Type B pancreatic cell (in vitro differentiated cells): ENCODE results near the gene ZNF438. TPM values are rescaled to one million over a fixed set of nuclear protein-coding genes. Genes with fewer than 3 reads are reported as not detected.
"Not testable (repeated sequence)": the region's sequence is repeated elsewhere in the genome, so short reads cannot be mapped to it uniquely, and the experiment has no call there.

Experiments used
- DNase-seq: peaks from one replicate; pipeline ENCODE4 v3.0.0; 2021; ENCODE audit warnings: mixed read lengths; ENCODE audit not compliant: unreplicated experiment; ENCODE audit errors: extremely low spot score
- H3K27ac Mint-ChIP-seq: 2 replicates; pipeline ENCODE4 v1.8.0; 2021; ENCODE audit warnings: mild to moderate bottlenecking, mixed read lengths
- H3K27me3 Mint-ChIP-seq: 2 replicates; pipeline ENCODE4 v1.8.0; 2021; ENCODE audit warnings: mixed read lengths
- H3K36me3 Mint-ChIP-seq: 2 replicates; pipeline ENCODE4 v1.8.0; 2021; ENCODE audit warnings: mixed read lengths
- H3K4me1 Mint-ChIP-seq: one replicate; pipeline ENCODE4 v1.8.0; 2021; ENCODE audit warnings: mixed read lengths; ENCODE audit not compliant: unreplicated experiment
- H3K4me3 Mint-ChIP-seq: 2 replicates; pipeline ENCODE4 v1.8.0; 2021; ENCODE audit warnings: mild to moderate bottlenecking, mixed read lengths
- H3K9me3 Mint-ChIP-seq: 2 replicates; pipeline ENCODE4 v1.8.0; 2021; ENCODE audit warnings: mixed read lengths
- total RNA-seq: library from RNA; stranded (reverse); gene quantifications from 2 replicates; pipeline ENCODE4 v1.2.1, GENCODE V29; 2021; ENCODE audit warnings: low replicate concordance
- TF ChIP-seq, protein P1 (sequence below): fragments of 200-600 bp; sonication (generic); conservative IDR thresholded peaks from 2 replicates; pipeline ENCODE4 v1.5.0; 2021; ENCODE audit warnings: antibody characterized with exemption, mild to moderate bottlenecking

The ZNF438 gene
- total RNA-seq, 1 donor from 2014 or later: 3.7 TPM

DNA sequence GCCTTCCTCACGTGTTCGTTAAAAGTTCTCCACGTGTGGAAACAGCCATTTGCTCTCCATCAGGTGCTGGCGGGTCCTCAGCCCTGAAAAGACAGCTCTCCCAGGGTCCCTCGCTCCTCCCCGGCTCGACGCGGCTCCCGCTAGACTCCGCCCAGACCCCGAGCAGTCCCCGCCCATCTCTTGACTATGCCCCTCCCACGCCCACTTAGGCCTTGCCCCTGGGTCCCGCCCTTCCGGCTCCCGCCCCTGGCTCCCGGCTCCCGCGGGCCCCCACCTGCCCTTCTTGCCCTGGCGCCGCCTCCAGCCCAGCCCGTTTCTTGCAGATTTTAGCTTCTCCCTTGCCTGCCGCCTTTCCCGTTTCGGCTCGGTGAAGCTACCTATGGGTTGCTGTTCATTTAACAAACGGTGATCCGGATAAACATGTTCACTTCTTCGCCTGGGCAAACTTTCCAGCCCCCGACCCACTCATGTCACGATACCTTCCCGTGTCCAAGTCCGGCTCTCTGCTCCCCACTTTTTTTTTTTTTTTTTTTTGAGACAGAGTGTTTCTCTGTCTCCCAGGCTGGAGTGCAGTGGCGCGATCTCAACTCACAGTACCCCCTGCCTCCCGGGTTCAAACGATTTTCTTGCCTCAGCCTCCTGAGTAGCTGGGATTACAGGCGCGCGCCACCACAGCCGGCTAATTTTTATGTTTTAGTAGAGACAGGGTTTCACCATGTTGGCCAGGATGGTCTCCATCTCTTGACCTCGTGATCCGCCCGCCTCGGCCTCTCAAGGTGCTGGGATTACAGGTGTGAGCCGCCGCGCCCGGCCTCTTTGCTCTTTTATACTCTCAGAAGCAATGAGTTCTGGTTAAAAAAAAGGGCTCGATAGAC, 830 bp upstream of the ZNF438 start:
- TF ChIP-seq, protein P1, sequence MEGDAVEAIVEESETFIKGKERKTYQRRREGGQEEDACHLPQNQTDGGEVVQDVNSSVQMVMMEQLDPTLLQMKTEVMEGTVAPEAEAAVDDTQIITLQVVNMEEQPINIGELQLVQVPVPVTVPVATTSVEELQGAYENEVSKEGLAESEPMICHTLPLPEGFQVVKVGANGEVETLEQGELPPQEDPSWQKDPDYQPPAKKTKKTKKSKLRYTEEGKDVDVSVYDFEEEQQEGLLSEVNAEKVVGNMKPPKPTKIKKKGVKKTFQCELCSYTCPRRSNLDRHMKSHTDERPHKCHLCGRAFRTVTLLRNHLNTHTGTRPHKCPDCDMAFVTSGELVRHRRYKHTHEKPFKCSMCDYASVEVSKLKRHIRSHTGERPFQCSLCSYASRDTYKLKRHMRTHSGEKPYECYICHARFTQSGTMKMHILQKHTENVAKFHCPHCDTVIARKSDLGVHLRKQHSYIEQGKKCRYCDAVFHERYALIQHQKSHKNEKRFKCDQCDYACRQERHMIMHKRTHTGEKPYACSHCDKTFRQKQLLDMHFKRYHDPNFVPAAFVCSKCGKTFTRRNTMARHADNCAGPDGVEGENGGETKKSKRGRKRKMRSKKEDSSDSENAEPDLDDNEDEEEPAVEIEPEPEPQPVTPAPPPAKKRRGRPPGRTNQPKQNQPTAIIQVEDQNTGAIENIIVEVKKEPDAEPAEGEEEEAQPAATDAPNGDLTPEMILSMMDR: no peak
- DNase-seq: peak; percentile 95
- Mint-ChIP-seq H3K36me3 (no peaks in the 10 kb centered on the region), H3K9me3 (no peaks in the 10 kb centered on the region), H3K27me3 (no peaks in the 10 kb centered on the region), H3K4me3 (peak overlapping the region; percentile 93), H3K4me1 (peaks cover 39% of the 10 kb centered on the region), H3K27ac (peak overlapping the region; percentile 97)

DNA sequence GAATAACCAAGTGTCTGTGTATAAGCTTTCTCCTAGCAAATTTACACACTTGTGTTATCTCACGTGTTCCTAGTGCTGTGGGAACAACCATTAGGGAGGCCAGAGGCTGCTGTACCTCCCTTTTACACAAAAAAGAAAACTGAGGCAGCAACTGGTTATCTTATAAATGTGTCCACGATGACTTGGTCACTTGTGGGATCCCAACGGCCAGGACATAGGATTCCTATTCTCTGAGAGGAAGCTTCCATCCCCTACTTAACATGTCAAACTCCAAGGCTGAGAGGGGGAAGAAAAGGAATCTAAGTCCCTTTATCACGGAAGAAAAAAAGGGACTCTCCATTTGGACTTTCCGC, 484 bp downstream of the ZNF438 start:
- Mint-ChIP-seq H3K9me3 (no peaks in the 10 kb centered on the region), H3K36me3 (no peaks in the 10 kb centered on the region), H3K4me1 (peaks cover 34% of the 10 kb centered on the region), H3K27ac (peak overlapping the region; percentile 97), H3K27me3 (no peaks in the 10 kb centered on the region), H3K4me3 (peak overlapping the region; percentile 93)
- TF ChIP-seq, protein P1: no peak
- no peak for DNase-seq

DNA sequence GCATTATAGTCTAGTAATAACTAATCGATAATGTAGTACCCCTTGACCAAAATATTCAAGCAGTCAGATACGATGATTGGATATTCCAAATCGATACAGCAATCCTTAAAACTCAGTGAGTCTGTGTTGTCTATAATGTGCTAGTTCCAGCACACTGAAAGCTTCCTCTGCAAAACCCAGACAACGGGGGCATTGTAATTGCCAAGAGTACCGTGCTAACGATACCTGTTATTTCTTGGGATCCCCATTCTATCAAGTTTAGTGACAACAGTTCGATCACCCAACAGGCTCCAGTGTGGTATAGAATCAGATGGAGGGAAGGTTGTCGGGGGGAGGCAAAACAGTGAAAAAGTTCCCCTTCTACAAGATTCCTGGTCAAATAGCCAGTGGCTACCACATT, 865 bp downstream of the ZNF438 start:
- no peaks in the 10 kb centered on the region for H3K36me3 Mint-ChIP-seq
- H3K9me3 Mint-ChIP-seq: no peaks in the 10 kb centered on the region
- peak overlapping the region; percentile 97 for H3K27ac Mint-ChIP-seq
- H3K4me1 Mint-ChIP-seq: peaks cover 34% of the 10 kb centered on the region
- no peaks in the 10 kb centered on the region for H3K27me3 Mint-ChIP-seq
- peak overlapping the region; percentile 93 for H3K4me3 Mint-ChIP-seq
- TF ChIP-seq, protein P1: no peak
- no peak for DNase-seq

DNA sequence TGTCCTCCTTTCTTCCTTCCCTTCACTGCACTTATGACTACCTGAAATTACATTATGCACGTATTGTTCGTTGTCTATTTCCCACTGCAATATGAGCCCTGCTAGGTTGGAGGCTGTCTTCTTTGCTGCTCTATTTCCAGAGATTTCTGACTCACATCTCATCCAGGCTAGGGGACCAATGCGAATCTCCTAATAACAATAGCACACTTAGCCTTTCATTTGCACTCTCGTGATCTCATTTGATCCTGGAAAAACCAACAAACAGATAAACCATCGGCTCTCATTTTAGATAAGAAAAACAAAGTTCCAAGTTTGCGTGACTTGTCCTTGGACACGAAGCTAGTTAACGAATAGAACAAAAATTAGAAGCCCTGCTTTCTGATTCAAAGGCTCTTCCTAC, 1.4 kb downstream of the ZNF438 start:
- Mint-ChIP-seq H3K36me3 (no peaks in the 10 kb centered on the region), H3K4me3 (peak overlapping the region; percentile 93), H3K27me3 (no peaks in the 10 kb centered on the region), H3K4me1 (peaks cover 34% of the 10 kb centered on the region), H3K9me3 (no peaks in the 10 kb centered on the region), H3K27ac (peak overlapping the region; percentile 97)
- no peak for DNase-seq
- TF ChIP-seq, protein P1: no peak

DNA sequence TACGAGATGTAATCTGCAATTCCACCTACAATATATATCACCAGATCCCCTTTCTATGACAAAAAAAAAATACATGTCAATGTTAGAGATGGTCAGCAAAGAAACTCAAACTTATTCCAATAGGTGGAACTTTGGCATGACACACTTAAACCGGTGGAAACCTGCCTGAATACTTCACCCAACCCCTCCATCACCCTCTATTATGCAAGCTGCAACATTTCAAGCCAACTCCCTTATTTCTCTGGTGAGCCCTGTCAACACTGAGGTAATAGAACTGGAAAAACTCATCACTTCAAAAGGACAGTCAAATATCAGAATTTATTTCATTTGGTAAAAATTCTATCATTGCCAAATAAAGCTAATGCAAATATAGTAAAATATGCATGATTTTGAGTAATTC, 3.6 kb downstream of the ZNF438 start:
- Mint-ChIP-seq H3K36me3 (no peaks in the 10 kb centered on the region), H3K27me3 (no peaks in the 10 kb centered on the region), H3K9me3 (peaks cover 3% of the 10 kb centered on the region), H3K27ac (peak overlapping the region; percentile 59), H3K4me3 (peak overlapping the region; percentile 12), H3K4me1 (peaks cover 21% of the 10 kb centered on the region)
- DNase-seq: no peak
- TF ChIP-seq, protein P1: no peak

DNA sequence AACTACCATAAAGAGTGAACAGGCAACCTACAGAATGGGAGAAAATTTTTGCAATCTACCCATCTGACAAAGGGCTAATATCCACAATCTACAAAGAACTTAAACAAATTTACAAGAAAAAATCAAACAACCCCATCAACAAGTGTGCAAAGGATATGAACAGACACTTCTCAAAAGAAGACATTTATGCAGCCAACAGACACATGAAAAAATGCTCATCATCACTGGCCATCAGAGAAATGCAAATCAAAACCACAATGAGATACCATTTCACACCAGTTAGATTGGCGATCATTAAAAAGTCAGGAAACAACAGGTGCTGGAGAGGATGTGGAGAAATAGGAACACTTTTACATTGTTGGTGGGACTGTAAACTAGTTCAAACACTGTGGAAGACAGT, 5.4 kb downstream of the ZNF438 start:
- H3K4me3 Mint-ChIP-seq, H3K36me3 Mint-ChIP-seq, H3K9me3 Mint-ChIP-seq, H3K27me3 Mint-ChIP-seq, H3K27ac Mint-ChIP-seq, DNase-seq: not testable (repeated sequence)
- H3K4me1 Mint-ChIP-seq: peaks cover 19% of the 10 kb centered on the region
